ENCODE data around the gene ABCA6.
"Not testable (repeated sequence)": the region's sequence is repeated elsewhere in the genome, so short reads cannot be mapped to it uniquely, and the experiment has no call there.

Gene ABCA6

GRCh38 chr17:69073392-69073791 lies 68.3 kb downstream of the ABCA6 start:
- not testable (repeated sequence) for DNase-seq (ENCODE audit: low spot score)

DNA sequence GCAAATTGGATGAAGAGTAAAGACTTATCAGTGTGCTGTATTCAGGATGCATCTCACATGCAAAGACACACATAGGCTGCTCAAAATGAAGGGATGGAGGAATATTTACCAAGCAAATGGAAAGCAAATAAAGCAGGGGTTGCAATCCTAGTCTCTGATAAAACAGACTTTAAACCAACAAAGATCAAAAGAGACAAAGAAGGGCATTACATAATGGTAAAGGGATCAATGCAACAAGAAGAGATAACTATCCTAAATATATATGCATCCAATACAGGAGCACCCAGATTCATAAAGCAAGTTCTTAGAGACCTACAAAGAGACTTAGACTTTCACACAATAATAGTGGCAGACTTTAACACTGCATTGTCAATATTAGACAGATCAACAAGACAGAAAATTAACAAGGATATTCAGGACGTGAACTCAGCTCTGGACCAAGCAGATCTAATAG lies 68.9 kb downstream of the ABCA6 start:
- DNase-seq (ENCODE audit: low spot score): not testable (repeated sequence)

GRCh38 chr17:69071233-69071586 lies 70.5 kb downstream of the ABCA6 start:
- not testable (repeated sequence) for DNase-seq (ENCODE audit: low spot score)

- not testable (repeated sequence) for DNase-seq (ENCODE audit: low spot score)
Observed at GRCh38 chr17:69070378-69071232, 71.1 kb downstream of the ABCA6 start.

DNA sequence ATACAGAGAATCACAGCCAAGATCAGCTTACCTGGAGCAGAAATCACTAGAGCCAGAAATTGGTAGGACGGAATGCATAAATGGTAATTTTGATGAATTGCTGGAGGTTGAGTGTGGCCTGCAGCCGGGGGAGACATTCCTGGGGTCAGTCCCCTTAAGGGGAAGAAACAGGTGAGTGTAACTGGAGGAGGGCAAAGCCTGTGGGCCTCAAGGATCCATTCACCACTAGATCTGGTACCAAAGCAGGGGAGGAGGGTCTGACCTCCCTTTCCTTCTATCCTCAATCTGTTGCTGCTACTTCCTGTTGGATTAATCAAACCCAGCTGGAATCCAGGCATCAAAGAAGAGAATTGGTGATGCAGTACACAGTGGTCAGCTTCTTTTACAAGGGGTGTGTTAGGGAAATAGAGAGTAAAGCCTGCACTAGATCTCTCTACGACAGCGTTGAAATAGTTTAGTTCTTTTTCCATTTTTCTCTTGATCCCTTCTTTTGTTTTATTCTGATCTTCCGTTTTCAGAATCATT lies 72.4 kb downstream of the ABCA6 start:
- no peak for DNase-seq (ENCODE audit: low spot score)

DNA sequence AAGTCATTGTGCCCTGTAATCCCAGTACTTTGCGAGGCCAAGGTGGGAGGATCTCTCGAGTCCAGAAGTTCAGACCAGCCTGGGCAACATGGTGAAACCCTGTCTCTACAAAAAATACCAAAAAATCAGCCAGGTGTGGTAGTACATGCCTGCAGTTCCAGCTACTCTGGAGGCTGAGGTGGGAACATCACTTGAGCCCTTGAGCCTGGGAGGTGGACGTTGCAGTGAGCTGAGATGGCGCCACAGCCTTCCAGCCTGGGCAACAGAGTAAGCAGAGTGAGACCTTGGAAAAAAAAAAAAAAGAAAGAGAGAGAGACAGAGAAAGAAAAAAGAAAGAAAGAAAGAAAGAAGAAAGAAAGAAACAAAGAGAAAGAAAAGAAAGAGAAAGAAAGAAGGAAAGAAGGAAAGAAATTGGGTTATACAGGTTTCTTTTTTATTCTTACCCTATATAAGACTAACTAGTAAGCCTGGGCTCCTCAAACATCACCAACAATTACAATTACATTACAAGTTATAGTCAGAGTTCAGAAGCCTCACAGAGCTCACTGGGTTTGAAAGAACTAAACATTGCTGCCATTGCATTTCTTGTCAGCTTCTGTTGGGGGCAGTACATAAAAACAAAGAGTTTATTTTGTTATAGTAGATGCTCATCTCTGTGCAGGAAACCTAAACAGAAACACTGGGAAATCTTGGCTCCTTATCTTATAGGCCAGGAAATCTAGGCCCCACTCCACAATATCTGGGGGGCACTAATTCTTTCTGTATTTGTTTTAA lies 74.2 kb downstream of the ABCA6 start:
- no peak for DNase-seq (ENCODE audit: low spot score)

- DNase-seq (ENCODE audit: low spot score): no peak
Observed at GRCh38 chr17:69066482-69066881, 75.2 kb downstream of the ABCA6 start.

DNA sequence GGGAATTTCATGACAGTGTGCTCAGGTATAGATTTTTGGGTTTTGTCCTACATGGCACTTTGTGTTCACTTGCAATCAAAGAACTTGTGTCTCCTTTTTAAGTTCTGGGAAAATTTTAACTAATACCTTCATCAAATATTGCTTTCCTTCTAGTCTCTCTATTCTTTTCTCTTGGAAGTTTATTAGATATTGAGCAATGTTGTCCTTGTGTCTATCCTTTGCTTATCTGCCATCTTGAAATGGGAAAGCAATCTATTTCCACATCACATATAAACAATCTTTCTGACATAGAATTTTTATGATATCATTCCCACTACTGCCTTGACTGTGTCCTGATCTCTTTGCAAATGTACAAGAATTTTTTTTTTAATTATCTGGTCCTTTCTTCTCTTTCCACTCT lies 76.6 kb downstream of the ABCA6 start:
- DNase-seq (ENCODE audit: low spot score): no peak

- DNase-seq (ENCODE audit: low spot score): no peak
Observed at GRCh38 chr17:69064476-69064875, 77.2 kb downstream of the ABCA6 start.

DNA sequence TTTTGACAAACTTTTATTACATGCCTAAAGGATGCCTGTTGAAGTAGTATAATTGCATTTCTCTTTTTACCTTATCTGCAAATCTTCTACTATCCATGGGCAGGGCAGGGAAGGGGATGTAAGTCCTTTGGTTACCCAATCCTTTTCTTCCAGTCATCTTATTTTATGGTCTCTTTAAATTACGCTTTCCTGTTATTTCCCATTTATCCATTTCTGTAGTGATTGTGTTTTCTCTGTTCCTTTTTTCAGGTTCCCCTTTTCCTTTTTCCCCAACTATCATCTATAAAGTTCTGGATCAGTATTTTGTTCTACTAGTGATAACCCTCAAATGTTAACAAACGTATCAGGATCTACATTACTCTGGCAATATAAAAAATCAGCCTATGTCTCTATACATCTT lies 77.7 kb downstream of the ABCA6 start:
- no peak for DNase-seq (ENCODE audit: low spot score)

GRCh38 chr17:69062860-69063581 lies 78.7 kb downstream of the ABCA6 start:
- no peak for DNase-seq (ENCODE audit: low spot score)

- no peak for DNase-seq (ENCODE audit: low spot score)
Observed at GRCh38 chr17:69061721-69062556, 79.8 kb downstream of the ABCA6 start.

- DNase-seq (ENCODE audit: low spot score): no peak
Observed at GRCh38 chr17:69060822-69061221, 80.9 kb downstream of the ABCA6 start, which contains the start of gene ABCA9. Gene ABCA9, minus strand, starts transcription at chr17:69060927. Its CDS starts 9,801 bp downstream, at chr17:69051126.

GRCh38 chr17:69059458-69060175 lies 82.1 kb downstream of the ABCA6 start:
- no peak for DNase-seq (ENCODE audit: low spot score)

GRCh38 chr17:69058165-69058564 lies 83.5 kb downstream of the ABCA6 start:
- no peak for DNase-seq (ENCODE audit: low spot score)

DNA sequence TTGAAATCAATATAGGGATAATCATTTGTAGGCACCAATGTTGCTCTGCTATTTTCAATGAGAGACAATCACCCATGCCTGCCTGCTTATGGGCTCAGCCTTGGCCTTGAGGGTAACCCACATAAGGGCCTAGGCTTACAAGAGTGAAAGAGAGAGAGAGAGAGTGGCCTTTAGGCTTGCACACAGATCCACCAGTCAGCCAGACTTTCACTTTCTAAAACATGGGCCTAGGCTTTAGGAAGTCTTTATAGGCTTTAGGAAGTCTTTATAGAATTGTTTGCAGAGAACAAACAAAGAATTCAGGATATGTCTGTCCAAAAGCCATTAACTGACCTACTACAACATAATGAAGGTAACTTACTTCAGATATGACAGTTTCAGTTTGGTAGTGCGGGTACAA lies 84.4 kb downstream of the ABCA6 start:
- no peak for DNase-seq (ENCODE audit: low spot score)

DNA sequence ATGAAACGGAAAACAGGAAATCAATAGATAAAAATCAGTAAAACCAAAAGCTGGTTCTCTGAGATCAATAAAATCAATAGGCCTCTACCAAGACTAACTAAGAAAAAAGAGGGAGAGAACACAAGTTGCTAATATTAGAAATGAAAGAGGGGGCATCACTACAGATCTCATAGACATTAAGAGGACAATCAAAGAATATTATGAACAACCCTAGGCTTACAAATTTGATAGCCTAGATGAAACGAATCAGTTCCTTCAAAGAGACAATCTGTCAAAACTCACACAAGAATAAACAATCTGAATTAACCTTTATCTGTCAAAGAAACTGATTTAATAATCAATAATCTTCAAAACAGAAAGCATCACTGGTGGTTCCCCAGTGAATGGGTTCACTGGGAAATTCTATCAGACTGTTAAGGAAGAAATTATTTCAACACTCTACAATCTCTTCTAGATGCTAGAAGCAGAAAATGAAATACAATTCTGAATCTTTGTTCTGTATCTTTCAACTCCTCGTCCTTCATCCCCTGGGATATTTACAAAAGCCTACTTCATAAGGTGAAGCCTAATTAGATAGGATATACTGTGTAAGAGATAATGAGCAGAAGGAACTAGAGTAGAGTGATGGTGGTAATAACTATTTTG lies 85.4 kb downstream of the ABCA6 start:
- no peak for DNase-seq (ENCODE audit: low spot score)

DNA sequence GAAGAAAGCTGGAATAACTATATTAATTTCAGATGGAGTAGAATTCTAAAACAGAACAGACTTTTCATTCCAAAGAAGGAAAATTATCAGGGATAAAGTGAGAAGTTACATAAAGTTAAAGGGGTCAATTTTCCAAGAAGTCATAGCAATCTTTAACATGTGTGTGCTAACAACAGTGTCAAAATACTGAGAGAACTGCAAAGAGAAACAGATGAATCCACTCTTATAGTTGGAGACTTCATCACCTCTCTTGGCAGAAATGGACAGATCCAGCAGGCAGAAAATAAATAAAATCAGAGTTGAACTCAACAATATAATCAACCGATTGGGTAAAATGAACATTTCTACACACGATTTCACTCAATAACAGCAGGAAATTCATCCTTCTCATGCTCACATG lies 86.4 kb downstream of the ABCA6 start:
- no peak for DNase-seq (ENCODE audit: low spot score)

GRCh38 chr17:69050999-69051775 lies 90.5 kb downstream of the ABCA6 start:
- no peak for DNase-seq (ENCODE audit: low spot score)

Data from HuH-7 (cell line).